Endothelial cell (in vitro differentiated cells): ENCODE data around the gene MTERF1. TPM values are rescaled to one million over a fixed set of nuclear protein-coding genes. Genes with fewer than 3 reads are reported as not detected.

Source experiments
- DNase-seq: peaks from one replicate; pipeline ENCODE4 v3.0.0; 2021; ENCODE audit warnings: low spot score
- H3K27ac Mint-ChIP-seq: one replicate; pipeline ENCODE4 v1.8.0; 2021; ENCODE audit warnings: mixed read lengths, inconsistent platforms; ENCODE audit not compliant: unreplicated experiment
- H3K27me3 Mint-ChIP-seq: one replicate; pipeline ENCODE4 v1.8.0; 2021; ENCODE audit warnings: mild to moderate bottlenecking, moderate library complexity, mixed read lengths, inconsistent platforms; ENCODE audit not compliant: unreplicated experiment
- H3K36me3 Mint-ChIP-seq: one replicate; pipeline ENCODE4 v1.8.0; 2021; ENCODE audit warnings: mild to moderate bottlenecking, low read depth, mixed read lengths, inconsistent platforms; ENCODE audit not compliant: unreplicated experiment
- H3K4me1 Mint-ChIP-seq: one replicate; pipeline ENCODE4 v1.8.0; 2021; ENCODE audit warnings: mild to moderate bottlenecking, mixed read lengths, inconsistent platforms; ENCODE audit not compliant: unreplicated experiment
- H3K4me3 Mint-ChIP-seq: one replicate; pipeline ENCODE4 v1.8.0; 2021; ENCODE audit warnings: mild to moderate bottlenecking, mixed read lengths, inconsistent platforms; ENCODE audit not compliant: unreplicated experiment
- H3K9me3 Mint-ChIP-seq: one replicate; pipeline ENCODE4 v1.8.0; 2021; ENCODE audit warnings: mixed read lengths, inconsistent platforms; ENCODE audit not compliant: unreplicated experiment
- total RNA-seq: library from RNA; stranded (reverse); fragmentation: NEBNext Ultra II Directional; extraction: Animal tissue kit (Norgen Biotek cat#: 25700); gene quantifications from one replicate; pipeline ENCODE4 v1.2.1, GENCODE V29; 2021; ENCODE audit not compliant: unreplicated experiment
- TF ChIP-seq, protein P1 (sequence below): fragments of 200-600 bp; sonication (generic); IDR thresholded peaks from one replicate; pipeline ENCODE4 v1.5.0; 2021; ENCODE audit warnings: antibody characterized with exemption; ENCODE audit not compliant: unreplicated experiment

Gene MTERF1
- total RNA-seq, 1 donor from 2014 or later = 14.8 TPM

DNA sequence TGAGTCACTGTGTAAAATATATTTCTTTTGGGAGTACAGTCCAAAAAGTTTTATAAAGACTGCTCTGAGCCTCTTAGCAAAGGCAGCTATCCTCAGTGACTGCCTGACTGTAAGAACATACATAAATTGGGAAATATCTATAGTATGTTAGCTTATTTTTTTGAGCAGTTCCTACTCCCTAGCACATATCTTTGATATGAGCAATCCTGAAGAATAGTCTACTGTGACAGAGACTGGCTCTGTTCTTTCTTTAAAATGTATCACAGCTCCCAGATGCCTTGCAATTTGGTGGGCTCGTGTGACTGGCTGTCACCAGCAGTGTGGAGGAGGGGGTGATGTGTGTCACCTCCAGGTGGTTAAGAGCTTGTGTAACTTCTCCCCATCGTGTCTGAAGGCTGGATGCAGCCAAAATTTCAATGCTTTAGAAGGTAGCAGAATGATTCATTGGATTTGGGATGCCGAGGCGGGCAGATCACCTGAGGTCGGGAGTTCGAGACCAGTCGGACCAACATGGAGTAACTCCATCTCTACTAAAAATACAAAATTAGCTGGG, 47.9 kb downstream of the MTERF1 start:
- no peaks in the 10 kb centered on the region for H3K27me3 Mint-ChIP-seq
- DNase-seq = no peak
- H3K4me1 Mint-ChIP-seq = peaks cover 7% of the 10 kb centered on the region
- no peaks in the 10 kb centered on the region for H3K9me3 Mint-ChIP-seq
- TF ChIP-seq, protein P1, sequence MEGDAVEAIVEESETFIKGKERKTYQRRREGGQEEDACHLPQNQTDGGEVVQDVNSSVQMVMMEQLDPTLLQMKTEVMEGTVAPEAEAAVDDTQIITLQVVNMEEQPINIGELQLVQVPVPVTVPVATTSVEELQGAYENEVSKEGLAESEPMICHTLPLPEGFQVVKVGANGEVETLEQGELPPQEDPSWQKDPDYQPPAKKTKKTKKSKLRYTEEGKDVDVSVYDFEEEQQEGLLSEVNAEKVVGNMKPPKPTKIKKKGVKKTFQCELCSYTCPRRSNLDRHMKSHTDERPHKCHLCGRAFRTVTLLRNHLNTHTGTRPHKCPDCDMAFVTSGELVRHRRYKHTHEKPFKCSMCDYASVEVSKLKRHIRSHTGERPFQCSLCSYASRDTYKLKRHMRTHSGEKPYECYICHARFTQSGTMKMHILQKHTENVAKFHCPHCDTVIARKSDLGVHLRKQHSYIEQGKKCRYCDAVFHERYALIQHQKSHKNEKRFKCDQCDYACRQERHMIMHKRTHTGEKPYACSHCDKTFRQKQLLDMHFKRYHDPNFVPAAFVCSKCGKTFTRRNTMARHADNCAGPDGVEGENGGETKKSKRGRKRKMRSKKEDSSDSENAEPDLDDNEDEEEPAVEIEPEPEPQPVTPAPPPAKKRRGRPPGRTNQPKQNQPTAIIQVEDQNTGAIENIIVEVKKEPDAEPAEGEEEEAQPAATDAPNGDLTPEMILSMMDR = no peak
- H3K4me3 Mint-ChIP-seq = no peak overlapping the region
- H3K27ac Mint-ChIP-seq = no peak overlapping the region
- H3K36me3 Mint-ChIP-seq = no peaks in the 10 kb centered on the region

DNA sequence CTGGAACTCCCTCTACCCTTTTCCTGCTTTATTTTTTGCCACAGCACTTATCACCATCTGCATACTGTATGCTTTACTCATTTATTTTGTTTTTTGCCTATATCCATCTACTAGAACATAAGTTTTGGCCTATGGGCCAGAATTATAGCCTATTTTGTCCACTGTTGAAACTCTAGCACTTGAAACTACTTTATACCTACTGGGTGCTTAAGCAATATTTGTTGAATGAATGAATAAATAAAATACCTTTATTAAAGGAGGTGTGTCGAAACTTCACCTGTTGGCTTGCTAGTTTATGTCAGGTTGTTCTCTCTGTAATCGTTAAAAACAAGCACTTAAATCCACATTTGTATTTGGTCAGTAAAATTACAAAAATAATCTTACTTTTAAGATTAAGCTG, 53.3 kb downstream of the MTERF1 start:
- no peak for DNase-seq
- Mint-ChIP-seq H3K27me3 (peaks cover 1% of the 10 kb centered on the region), H3K27ac (no peak overlapping the region), H3K9me3 (no peaks in the 10 kb centered on the region), H3K4me3 (no peak overlapping the region), H3K36me3 (no peaks in the 10 kb centered on the region), H3K4me1 (no peaks in the 10 kb centered on the region)
- TF ChIP-seq, protein P1 = no peak

DNA sequence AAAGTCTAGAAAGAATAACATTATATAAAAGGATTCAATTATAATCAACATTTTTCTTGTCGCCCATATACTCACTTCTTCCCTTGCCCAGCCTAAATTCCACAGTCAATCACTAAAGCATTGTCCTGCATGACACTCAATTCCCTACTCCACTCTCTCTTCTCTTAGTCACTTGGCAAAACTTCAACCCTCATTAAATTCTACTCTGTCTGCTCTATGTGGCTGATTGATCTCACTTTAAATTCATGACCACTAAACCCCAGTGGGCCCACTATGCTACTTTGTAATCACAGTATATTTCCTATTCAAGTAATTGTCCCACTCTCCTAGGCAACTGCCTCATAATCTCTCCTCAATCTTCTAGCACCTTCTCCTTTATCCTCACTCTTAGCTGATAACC, 54.1 kb downstream of the MTERF1 start:
- H3K4me1 Mint-ChIP-seq = no peaks in the 10 kb centered on the region

DNA sequence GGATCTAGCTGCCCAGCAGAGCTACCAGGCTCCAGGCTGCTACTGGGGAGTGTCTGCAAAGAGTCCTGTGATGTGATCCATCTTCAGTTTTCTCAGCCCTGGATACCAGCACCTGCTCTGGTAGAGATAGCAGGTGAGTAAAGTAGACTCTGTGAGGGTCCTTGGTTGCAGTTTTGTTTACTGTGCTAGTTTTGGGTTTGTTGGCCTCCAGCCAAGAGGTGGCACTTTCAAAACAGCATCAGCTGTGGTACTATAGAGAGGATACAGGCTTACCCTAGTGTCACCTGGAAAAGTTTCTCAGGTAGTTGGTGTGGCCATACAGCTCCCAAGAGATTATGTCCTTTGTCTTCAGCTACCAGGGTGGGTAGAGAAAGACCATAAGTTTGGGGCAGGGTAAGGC, 56.3 kb downstream of the MTERF1 start:
- Mint-ChIP-seq H3K4me3 (no peak overlapping the region), H3K36me3 (no peaks in the 10 kb centered on the region), H3K9me3 (no peaks in the 10 kb centered on the region), H3K27me3 (peaks cover 1% of the 10 kb centered on the region), H3K27ac (no peak overlapping the region), H3K4me1 (no peaks in the 10 kb centered on the region)
- DNase-seq = no peak
- TF ChIP-seq, protein P1 = no peak

More for the DNA sequence above, 54.1 kb downstream of the MTERF1 start:
- no peak for DNase-seq
- no peak overlapping the region for H3K4me3 Mint-ChIP-seq
- no peaks in the 10 kb centered on the region for H3K9me3 Mint-ChIP-seq
- no peaks in the 10 kb centered on the region for H3K36me3 Mint-ChIP-seq
- no peak overlapping the region for H3K27ac Mint-ChIP-seq
- TF ChIP-seq, protein P1 = no peak
- peaks cover 1% of the 10 kb centered on the region for H3K27me3 Mint-ChIP-seq

Other genes with a start within 250 kb of the MTERF1 start
- gene AKAP9, start 60.2 kb upstream of the MTERF1 start, total RNA-seq = 37.6 TPM